Loucy (cell line): ENCODE measurements around the gene IER5.

Experiments
- H2AFZ ChIP-seq: fragments of 200-600 bp; sonication (generic); 2 replicates; pipeline ENCODE4 v1.6.0; 2016; ENCODE audit warnings: antibody characterized with exemption, mild to moderate bottlenecking, low read length, moderate library complexity
- H3F3A ChIP-seq: fragments of 200-600 bp; 2 replicates; pipeline ENCODE4 v1.6.0; 2016; ENCODE audit warnings: antibody characterized with exemption, low read depth, mild to moderate bottlenecking
- H3K27me3 ChIP-seq: fragments of 200-600 bp; sonication (generic); 2 replicates; pipeline ENCODE4 v1.6.1; 2014; ENCODE audit warnings: low read length, mild to moderate bottlenecking; ENCODE audit not compliant: insufficient read depth, poor library complexity, severe bottlenecking
- H3K36me3 ChIP-seq: fragments of 200-600 bp; sonication (generic); 2 replicates; pipeline ENCODE4 v1.6.1; 2016; ENCODE audit warnings: low read length; ENCODE audit not compliant: insufficient read depth
- H3K4me1 ChIP-seq: fragments of 200-600 bp; sonication (generic); 2 replicates; pipeline ENCODE4 v1.5.1; 2014; ENCODE audit warnings: low read length, mild to moderate bottlenecking; ENCODE audit not compliant: insufficient read depth, poor library complexity, severe bottlenecking
- H3K4me2 ChIP-seq: fragments of 200-600 bp; sonication (generic); 2 replicates; pipeline ENCODE4 v1.6.0; 2014; ENCODE audit warnings: antibody characterized with exemption, low read length, low read depth, mild to moderate bottlenecking; ENCODE audit not compliant: poor library complexity, severe bottlenecking
- H3K4me3 ChIP-seq: fragments of 200-600 bp; sonication (generic); 2 replicates; pipeline ENCODE4 v1.5.1; 2014; ENCODE audit warnings: low read length, mild to moderate bottlenecking, mixed read lengths; ENCODE audit not compliant: poor library complexity, severe bottlenecking
- H3K79me2 ChIP-seq: fragments of 200-600 bp; sonication (generic); 2 replicates; pipeline ENCODE4 v1.6.1; 2014; ENCODE audit warnings: low read length; ENCODE audit not compliant: insufficient read depth
- H3K9ac ChIP-seq: fragments of 200-600 bp; sonication (generic); 2 replicates; pipeline ENCODE4 v1.6.0; 2014; ENCODE audit warnings: mild to moderate bottlenecking, low read depth, low read length, moderate library complexity; ENCODE audit not compliant: poor library complexity, severe bottlenecking
- H3K9me2 ChIP-seq: fragments of 200-600 bp; sonication (generic); replicated peaks from 2 replicates; pipeline ENCODE4 v1.6.1; 2016; ENCODE audit warnings: low read depth, low read length, mixed read lengths
- H3K9me3 ChIP-seq: fragments of 200-600 bp; sonication (generic); 2 replicates; pipeline ENCODE4 v1.6.1; 2014; ENCODE audit warnings: mild to moderate bottlenecking, antibody characterized with exemption, low read length, low read depth; ENCODE audit not compliant: insufficient read depth
- H4K20me1 ChIP-seq: fragments of 200-600 bp; sonication (generic); 2 replicates; pipeline ENCODE4 v1.6.0; 2014; ENCODE audit warnings: antibody characterized with exemption, low read length, mild to moderate bottlenecking; ENCODE audit not compliant: insufficient read depth, poor library complexity, severe bottlenecking
- CTCF ChIP-seq: fragments of 200-600 bp; sonication (generic); conservative IDR thresholded peaks from 2 replicates; pipeline ENCODE4 v1.5.1; 2014; ENCODE audit warnings: mild to moderate bottlenecking, antibody characterized with exemption, low read length
- EZH2phosphoT487 ChIP-seq: fragments of 200-600 bp; IDR thresholded peaks from 2 replicates; pipeline ENCODE4 v1.6.1; 2018; ENCODE audit warnings: antibody characterized with exemption, mild to moderate bottlenecking, moderate library complexity, borderline replicate concordance

The IER5 gene

GRCh38 chr1:181079920-181080319, 8.6 kb upstream of the IER5 start:
- Histone ChIP-seq H3K9me3 (no peaks in the 10 kb centered on the region), H2AFZ (no peak overlapping the region), H4K20me1 (no peaks in the 10 kb centered on the region), H3K36me3 (no peaks in the 10 kb centered on the region), H3K4me2 (no peak overlapping the region), H3F3A (no peaks in the 10 kb centered on the region), H3K9me2 (no peaks in the 10 kb centered on the region), H3K4me3 (no peak overlapping the region), H3K79me2 (no peaks in the 10 kb centered on the region), H3K27me3 (no peaks in the 10 kb centered on the region), H3K9ac (no peak overlapping the region), H3K4me1 (peaks cover 51% of the 10 kb centered on the region)
- TF ChIP-seq EZH2phosphoT487 = no peak
- peak; percentile 30; the same call in 1 of the 2 replicates for TF ChIP-seq CTCF

GRCh38 chr1:181080556-181080955, 7.9 kb upstream of the IER5 start:
- no peaks in the 10 kb centered on the region for H4K20me1 ChIP-seq
- no peaks in the 10 kb centered on the region for H3K36me3 ChIP-seq
- H3K27me3 ChIP-seq = no peaks in the 10 kb centered on the region
- no peak overlapping the region for H3K4me3 ChIP-seq
- H3K4me2 ChIP-seq = no peak overlapping the region
- no peaks in the 10 kb centered on the region for H3K9me3 ChIP-seq
- H3K9ac ChIP-seq = no peak overlapping the region
- H3K79me2 ChIP-seq = no peaks in the 10 kb centered on the region
- H2AFZ ChIP-seq = no peak overlapping the region
- no peaks in the 10 kb centered on the region for H3F3A ChIP-seq
- peaks cover 51% of the 10 kb centered on the region for H3K4me1 ChIP-seq
- TF ChIP-seq CTCF (no peak), EZH2phosphoT487 (no peak)
- no peaks in the 10 kb centered on the region for H3K9me2 ChIP-seq

- Histone ChIP-seq H3K79me2 (no peaks in the 10 kb centered on the region), H3K4me2 (no peak overlapping the region), H2AFZ (no peak overlapping the region), H3K4me1 (peaks cover 51% of the 10 kb centered on the region), H3K9ac (no peak overlapping the region), H3F3A (no peaks in the 10 kb centered on the region), H3K4me3 (no peak overlapping the region), H3K36me3 (no peaks in the 10 kb centered on the region), H3K27me3 (no peaks in the 10 kb centered on the region), H3K9me3 (no peaks in the 10 kb centered on the region), H3K9me2 (no peaks in the 10 kb centered on the region), H4K20me1 (no peaks in the 10 kb centered on the region)
- TF ChIP-seq CTCF (no peak), EZH2phosphoT487 (no peak)
Measured at GRCh38 chr1:181081395-181081794, 7.1 kb upstream of the IER5 start.
